PC-9 (cell line): ENCODE measurements around the gene GLRB. TPM values are rescaled to one million over a fixed set of nuclear protein-coding genes. Genes with fewer than 3 reads are reported as not detected.
"Not testable (repeated sequence)": the region's sequence is repeated elsewhere in the genome, so short reads cannot be mapped to it uniquely, and the experiment has no call there.

Source experiments
- BruUV-seq: library from RNA; stranded (reverse); fragments of 400-500 nt; replicated peaks from 2 replicates; lab custom pipeline; 2021; lab: Mats Ljungman, UMichigan
- CTCF ChIA-PET: fragments of 300-600 bp; sonication (Branson Sonifier 250); formaldehyde crosslinking; loops from one replicate; lab custom pipeline; 2022; ENCODE audit warnings: antibody characterized with exemption; lab: Charles Lee
- POLR2A ChIA-PET: fragments of 300-600 bp; sonication (Branson Sonifier 250); formaldehyde crosslinking; loops from one replicate; lab custom pipeline; 2022; ENCODE audit warnings: antibody characterized with exemption; ENCODE audit not compliant: unreplicated experiment; lab: Charles Lee
- DNase-seq, 2 experiments: peaks; one replicate each; pipeline versions ENCODE4 v3.0.0 to v3.0.0-alpha.2; 2015 to 2022; ENCODE audit warnings: mixed read lengths in 1 of 2
- H2AFZ ChIP-seq: fragments of 200-600 bp; sonication (generic); 2 replicates; pipeline ENCODE4 v1.8.1; 2017; ENCODE audit warnings: antibody characterized with exemption
- H3F3A ChIP-seq: fragments of 200-600 bp; sonication (generic); 2 replicates; pipeline ENCODE4 v1.8.1; 2017; ENCODE audit warnings: antibody characterized with exemption, mild to moderate bottlenecking, low read depth; ENCODE audit not compliant: insufficient read depth
- H3K27ac ChIP-seq: fragments of 200-600 bp; sonication (generic); 2 replicates; pipeline ENCODE4 v1.6.1; 2016; ENCODE audit warnings: mixed run types
- H3K27me3 ChIP-seq: fragments of 200-600 bp; sonication (generic); 2 replicates; pipeline ENCODE4 v1.6.1; 2016; ENCODE audit warnings: low read depth, mixed run types; ENCODE audit not compliant: insufficient read depth
- H3K36me3 ChIP-seq: fragments of 200-600 bp; sonication (generic); 2 replicates; pipeline ENCODE4 v1.6.1; 2016; ENCODE audit warnings: low read depth, mixed run types
- H3K4me1 ChIP-seq: fragments of 200-600 bp; sonication (generic); replicated peaks from 2 replicates; pipeline ENCODE4 v1.6.1; 2016; ENCODE audit warnings: mixed run types; ENCODE audit not compliant: insufficient read depth
- H3K4me2 ChIP-seq: fragments of 200-600 bp; sonication (generic); 2 replicates; pipeline ENCODE4 v1.6.1; 2017; ENCODE audit warnings: mixed run types
- H3K4me3 ChIP-seq: fragments of 200-600 bp; sonication (generic); 2 replicates; pipeline ENCODE4 v1.6.1; 2016; ENCODE audit warnings: mixed run types
- H3K79me2 ChIP-seq: fragments of 200-600 bp; sonication (generic); 2 replicates; pipeline ENCODE4 v1.6.1; 2017; ENCODE audit warnings: low read depth, mixed run types
- H3K9me2 ChIP-seq: fragments of 200-600 bp; sonication (generic); 2 replicates; pipeline ENCODE4 v1.8.1; 2017; ENCODE audit warnings: mild to moderate bottlenecking; ENCODE audit not compliant: insufficient read depth
- H3K9me3 ChIP-seq: fragments of 200-600 bp; sonication (generic); 2 replicates; pipeline ENCODE4 v1.8.1; 2016; ENCODE audit warnings: low read depth; ENCODE audit not compliant: insufficient read depth
- H4K20me1 ChIP-seq: fragments of 200-600 bp; sonication (generic); 2 replicates; pipeline ENCODE4 v1.8.1; 2017; ENCODE audit not compliant: insufficient read depth
- EZH2 ChIP-seq: fragments of 200-600 bp; sonication (generic); IDR thresholded peaks from 2 replicates; pipeline ENCODE4 v1.8.0; 2017; ENCODE audit warnings: antibody characterized with exemption, low read depth
- intact Hi-C: fragments of 100-400 bp; cut with micrococcal nuclease; formaldehyde crosslinking; loops from one replicate; pipeline ENCODE4 v1.10.0; 2022; ENCODE audit not compliant: unreplicated experiment
- total RNA-seq: library from RNA; stranded (reverse); gene quantifications from 2 replicates; pipeline ENCODE4 v1.2.3, GENCODE V29; 2021
- TF ChIP-seq, protein P1 (sequence below): fragments of 200-600 bp; sonication (generic); conservative IDR thresholded peaks from 2 replicates; pipeline ENCODE4 v1.6.1; 2017; ENCODE audit warnings: mixed run types, antibody characterized with exemption, mild to moderate bottlenecking, moderate library complexity

GLRB gene
- total RNA-seq, 1 experiment from 2014 or later: 7.0 TPM

DNA sequence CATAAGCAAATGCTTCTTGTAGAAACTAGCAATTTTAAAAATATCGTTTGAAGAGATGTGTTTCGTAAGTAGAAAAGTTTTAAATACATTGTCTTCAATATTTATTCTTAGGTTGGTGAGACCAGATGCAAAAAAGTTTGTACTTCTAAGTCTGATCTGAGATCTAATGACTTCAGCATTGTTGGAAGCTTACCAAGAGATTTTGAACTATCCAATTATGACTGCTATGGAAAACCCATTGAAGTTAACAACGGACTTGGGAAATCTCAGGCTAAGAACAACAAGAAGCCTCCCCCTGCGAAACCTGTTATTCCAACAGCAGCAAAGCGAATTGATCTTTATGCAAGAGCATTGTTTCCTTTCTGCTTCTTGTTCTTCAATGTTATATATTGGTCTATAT, 94.4 kb downstream of the GLRB start:
- Histone ChIP-seq H3K27ac (no peak overlapping the region), H3K9me3 (no peaks in the 10 kb centered on the region), H3K27me3 (no peaks in the 10 kb centered on the region), H3K4me1 (no peaks in the 10 kb centered on the region), H4K20me1 (no peaks in the 10 kb centered on the region), H3F3A (no peaks in the 10 kb centered on the region), H3K79me2 (no peaks in the 10 kb centered on the region), H3K9me2 (no peaks in the 10 kb centered on the region; the same call in 1 of the 2 replicates), H3K36me3 (no peaks in the 10 kb centered on the region), H2AFZ (no peak overlapping the region), H3K4me2 (no peak overlapping the region), H3K4me3 (no peak overlapping the region)
- BruUV-seq: no TSS peak
- CTCF ChIA-PET: no interaction called here
- POLR2A ChIA-PET: no interaction called here
- intact Hi-C loops: no loop called here
- DNase-seq: no peak
- TF ChIP-seq EZH2: no peak
- TF ChIP-seq, protein P1, sequence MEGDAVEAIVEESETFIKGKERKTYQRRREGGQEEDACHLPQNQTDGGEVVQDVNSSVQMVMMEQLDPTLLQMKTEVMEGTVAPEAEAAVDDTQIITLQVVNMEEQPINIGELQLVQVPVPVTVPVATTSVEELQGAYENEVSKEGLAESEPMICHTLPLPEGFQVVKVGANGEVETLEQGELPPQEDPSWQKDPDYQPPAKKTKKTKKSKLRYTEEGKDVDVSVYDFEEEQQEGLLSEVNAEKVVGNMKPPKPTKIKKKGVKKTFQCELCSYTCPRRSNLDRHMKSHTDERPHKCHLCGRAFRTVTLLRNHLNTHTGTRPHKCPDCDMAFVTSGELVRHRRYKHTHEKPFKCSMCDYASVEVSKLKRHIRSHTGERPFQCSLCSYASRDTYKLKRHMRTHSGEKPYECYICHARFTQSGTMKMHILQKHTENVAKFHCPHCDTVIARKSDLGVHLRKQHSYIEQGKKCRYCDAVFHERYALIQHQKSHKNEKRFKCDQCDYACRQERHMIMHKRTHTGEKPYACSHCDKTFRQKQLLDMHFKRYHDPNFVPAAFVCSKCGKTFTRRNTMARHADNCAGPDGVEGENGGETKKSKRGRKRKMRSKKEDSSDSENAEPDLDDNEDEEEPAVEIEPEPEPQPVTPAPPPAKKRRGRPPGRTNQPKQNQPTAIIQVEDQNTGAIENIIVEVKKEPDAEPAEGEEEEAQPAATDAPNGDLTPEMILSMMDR: no peak

DNA sequence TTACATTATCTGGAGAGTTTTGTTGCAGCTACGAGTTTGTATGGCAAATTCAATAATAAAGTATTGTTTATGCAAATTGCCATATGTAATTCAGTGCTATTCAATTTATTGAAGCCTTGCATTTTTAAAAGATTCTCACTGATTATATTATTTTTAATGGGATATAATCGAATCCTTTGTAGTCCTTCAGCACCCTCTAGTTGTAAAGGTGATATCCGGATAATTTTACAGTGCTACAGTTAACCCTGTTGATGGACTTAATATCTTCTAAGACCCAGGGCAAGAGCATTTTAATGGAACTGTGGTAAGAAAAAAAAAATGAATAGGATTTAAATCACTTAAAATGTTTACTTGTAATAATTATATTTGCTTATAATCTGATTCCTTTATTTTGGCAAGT, 96.1 kb downstream of the GLRB start:
- Histone ChIP-seq H3K4me2 (no peak overlapping the region), H3K4me1 (no peaks in the 10 kb centered on the region), H3K9me2 (no peaks in the 10 kb centered on the region), H3K27ac (no peak overlapping the region), H3K27me3 (no peaks in the 10 kb centered on the region), H3F3A (no peaks in the 10 kb centered on the region), H3K9me3 (no peaks in the 10 kb centered on the region), H4K20me1 (no peaks in the 10 kb centered on the region), H2AFZ (no peak overlapping the region), H3K4me3 (no peak overlapping the region), H3K79me2 (no peaks in the 10 kb centered on the region), H3K36me3 (no peaks in the 10 kb centered on the region)
- intact Hi-C loops: loop anchor here (1.0 kb wide), 1 partner anchor 697 kb away; no protein-coding TSS in a partner anchor
- ChIA-PET POLR2A (no interaction called here), CTCF (no interaction called here)
- DNase-seq: no peak
- TF ChIP-seq, protein P1: peak; percentile 51; the same call in 1 of the 2 replicates
- TF ChIP-seq EZH2: no peak
- no TSS peak for BruUV-seq

DNA sequence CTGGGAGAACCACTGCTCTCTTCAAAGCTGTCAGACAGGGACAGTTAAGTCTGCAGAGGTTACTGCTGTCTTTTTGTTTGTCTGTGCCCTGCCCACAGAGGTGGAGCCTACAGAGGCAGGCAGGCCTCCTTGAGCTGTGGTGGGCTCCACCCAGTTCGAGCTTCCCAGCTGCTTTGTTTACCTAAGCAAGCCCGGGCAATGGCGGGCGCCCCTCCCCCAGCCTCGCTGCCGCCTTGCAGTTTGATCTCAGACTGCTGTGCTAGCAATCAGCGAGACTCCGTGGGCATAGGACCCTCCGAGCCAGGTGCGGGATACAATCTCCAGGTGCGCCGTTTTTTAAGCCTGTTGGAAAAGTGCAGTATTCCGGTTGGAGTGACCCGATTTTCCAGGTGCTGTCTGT, 104.3 kb downstream of the GLRB start:
- H3K9me3 ChIP-seq, H3F3A ChIP-seq, CTCF ChIA-PET, H3K4me1 ChIP-seq, H4K20me1 ChIP-seq, H3K9me2 ChIP-seq, DNase-seq, H3K27ac ChIP-seq, BruUV-seq, intact Hi-C loops, H3K79me2 ChIP-seq, POLR2A ChIA-PET, H3K36me3 ChIP-seq, H3K27me3 ChIP-seq: not testable (repeated sequence)
- H3K4me3 ChIP-seq: peak overlapping the region; percentile 40; the same call in 1 of the 2 replicates
- peak overlapping the region; percentile 31; the same call in 1 of the 2 replicates for H3K4me2 ChIP-seq
- peak overlapping the region; percentile 43; the same call in 1 of the 2 replicates for H2AFZ ChIP-seq

DNA sequence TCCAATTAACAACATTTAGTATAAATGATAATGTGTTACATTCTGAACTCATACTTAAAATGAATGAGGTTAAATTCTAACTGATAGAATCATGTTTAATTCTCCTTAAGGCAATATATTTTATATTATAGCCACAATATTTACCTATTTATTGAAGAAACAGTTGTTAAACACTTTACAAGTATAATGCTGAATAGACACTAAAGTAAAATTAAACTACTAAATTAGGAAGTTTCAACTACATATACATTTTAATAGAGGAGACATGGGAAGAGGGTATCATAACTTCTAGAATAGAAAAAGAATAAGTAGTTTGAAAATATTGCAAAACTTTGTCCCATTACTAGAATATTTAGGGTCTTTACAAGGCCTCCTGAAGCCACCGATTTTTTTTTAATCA, 108.3 kb downstream of the GLRB start:
- Histone ChIP-seq H3K9me3 (no peaks in the 10 kb centered on the region), H3K4me2 (no peak overlapping the region), H3K27ac (no peak overlapping the region), H3K4me3 (no peak overlapping the region), H4K20me1 (no peaks in the 10 kb centered on the region), H3K9me2 (no peaks in the 10 kb centered on the region), H3F3A (no peaks in the 10 kb centered on the region), H3K79me2 (no peaks in the 10 kb centered on the region), H3K4me1 (no peaks in the 10 kb centered on the region), H3K36me3 (no peaks in the 10 kb centered on the region), H3K27me3 (no peaks in the 10 kb centered on the region), H2AFZ (no peak overlapping the region)
- DNase-seq: no peak
- intact Hi-C loops: no loop called here
- no TSS peak for BruUV-seq
- CTCF ChIA-PET: no interaction called here
- POLR2A ChIA-PET: no interaction called here
- TF ChIP-seq EZH2: no peak
- TF ChIP-seq, protein P1: no peak
